ENCODE data around the gene RTCA.
"Not testable (repeated sequence)": the region's sequence is repeated elsewhere in the genome, so short reads cannot be mapped to it uniquely, and the experiment has no call there.

RTCA gene

GRCh38 chr1:100313382-100313781 lies 47.4 kb downstream of the RTCA start:
- no peak for DNase-seq

GRCh38 chr1:100316622-100317021 lies 50.6 kb downstream of the RTCA start:
- DNase-seq, result no peak

DNA sequence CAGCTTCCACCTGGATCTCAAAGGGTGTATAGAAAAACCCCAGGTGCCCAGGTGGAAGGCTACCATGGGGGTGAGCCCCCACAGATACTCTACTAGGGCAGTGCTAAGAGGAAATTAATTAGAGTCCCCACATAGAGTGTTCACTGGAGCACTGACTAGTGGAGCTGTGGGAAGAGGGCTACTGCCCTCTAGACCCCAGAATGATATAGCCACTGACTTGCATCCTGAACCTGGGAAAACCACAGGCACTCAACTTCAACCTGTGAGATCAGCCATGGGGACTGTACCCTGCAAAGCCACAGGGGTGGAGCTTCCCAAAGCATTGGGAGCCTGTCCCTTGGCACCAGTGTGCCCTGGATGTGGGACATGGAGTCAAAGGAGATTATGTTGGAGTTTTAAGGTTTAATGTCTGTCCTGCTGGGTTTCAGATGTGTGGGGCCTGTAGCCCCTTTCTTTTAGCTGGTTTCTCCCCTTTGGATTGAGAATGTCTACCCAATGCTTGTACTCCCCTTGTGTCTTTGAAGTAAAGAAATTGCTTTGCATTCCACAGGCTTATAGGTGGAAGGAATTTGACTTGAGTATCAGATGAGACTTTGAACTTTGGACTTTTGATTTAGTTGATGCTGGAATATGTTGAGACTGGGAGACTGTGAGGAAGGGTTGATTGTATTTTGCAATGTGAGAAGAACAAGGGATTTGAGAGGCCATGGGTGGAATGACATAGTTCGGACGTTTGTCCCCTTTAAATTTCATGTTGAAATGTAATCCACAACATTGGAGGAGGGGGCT lies 54.5 kb downstream of the RTCA start:
- DNase-seq, result no peak

DNA sequence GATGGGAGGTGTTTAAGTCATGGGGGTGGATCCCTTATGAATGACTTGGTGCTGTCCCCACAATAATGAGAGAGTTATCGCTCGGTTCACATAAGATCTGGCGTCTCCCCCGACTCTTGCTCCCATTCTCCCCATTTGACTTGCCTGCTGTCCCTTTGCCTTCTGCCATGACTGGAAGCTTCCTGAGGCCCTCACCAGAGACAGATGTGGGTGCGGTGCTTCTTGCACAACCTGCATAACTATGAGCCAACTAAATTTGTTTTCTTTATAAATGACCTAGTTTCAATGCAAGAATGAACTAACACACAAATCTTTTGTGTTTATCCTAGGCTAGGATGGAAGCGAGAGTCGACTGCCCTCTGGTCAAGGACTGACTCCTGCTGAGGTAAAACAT lies 55.1 kb downstream of the RTCA start:
- no peak for DNase-seq

GRCh38 chr1:100321506-100321905 lies 55.5 kb downstream of the RTCA start:
- DNase-seq, result no peak

DNA sequence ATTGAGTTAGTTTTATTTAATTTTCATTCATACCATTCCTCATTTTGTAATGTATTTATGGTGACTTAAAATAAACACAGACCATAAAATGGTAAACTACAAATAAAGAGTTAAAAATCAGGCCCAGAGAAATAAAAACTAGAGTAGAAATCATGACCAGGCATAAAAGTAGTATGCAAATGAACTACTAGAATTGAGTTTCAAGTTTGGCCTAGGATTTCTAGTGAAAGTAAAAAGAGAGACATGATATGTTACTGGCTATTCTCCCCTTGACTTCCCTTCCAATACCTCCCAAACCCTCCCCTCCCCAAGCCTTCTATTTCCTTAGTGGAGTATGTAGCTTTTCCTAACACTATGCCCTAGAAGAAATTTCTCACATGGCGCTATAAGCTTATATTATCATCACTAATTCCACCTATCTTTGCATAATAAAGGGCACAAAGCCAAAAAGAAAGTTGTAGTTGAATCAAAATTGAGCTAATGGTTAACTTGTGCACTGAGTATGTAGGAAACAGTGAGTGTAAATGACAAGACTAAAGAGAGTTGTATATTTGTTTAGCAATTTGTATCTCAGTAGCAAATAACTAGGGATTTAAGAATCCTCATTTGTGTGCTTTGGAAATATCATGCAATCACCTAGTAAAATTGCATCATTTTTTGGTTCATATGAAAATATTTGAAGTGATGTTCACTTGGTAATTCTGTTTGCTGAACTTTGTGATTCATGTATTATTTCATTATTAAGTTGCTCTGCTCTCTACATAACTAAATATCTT lies 56.6 kb downstream of the RTCA start:
- no peak for DNase-seq

GRCh38 chr1:100323419-100324106 lies 57.5 kb downstream of the RTCA start:
- DNase-seq, result no peak

DNA sequence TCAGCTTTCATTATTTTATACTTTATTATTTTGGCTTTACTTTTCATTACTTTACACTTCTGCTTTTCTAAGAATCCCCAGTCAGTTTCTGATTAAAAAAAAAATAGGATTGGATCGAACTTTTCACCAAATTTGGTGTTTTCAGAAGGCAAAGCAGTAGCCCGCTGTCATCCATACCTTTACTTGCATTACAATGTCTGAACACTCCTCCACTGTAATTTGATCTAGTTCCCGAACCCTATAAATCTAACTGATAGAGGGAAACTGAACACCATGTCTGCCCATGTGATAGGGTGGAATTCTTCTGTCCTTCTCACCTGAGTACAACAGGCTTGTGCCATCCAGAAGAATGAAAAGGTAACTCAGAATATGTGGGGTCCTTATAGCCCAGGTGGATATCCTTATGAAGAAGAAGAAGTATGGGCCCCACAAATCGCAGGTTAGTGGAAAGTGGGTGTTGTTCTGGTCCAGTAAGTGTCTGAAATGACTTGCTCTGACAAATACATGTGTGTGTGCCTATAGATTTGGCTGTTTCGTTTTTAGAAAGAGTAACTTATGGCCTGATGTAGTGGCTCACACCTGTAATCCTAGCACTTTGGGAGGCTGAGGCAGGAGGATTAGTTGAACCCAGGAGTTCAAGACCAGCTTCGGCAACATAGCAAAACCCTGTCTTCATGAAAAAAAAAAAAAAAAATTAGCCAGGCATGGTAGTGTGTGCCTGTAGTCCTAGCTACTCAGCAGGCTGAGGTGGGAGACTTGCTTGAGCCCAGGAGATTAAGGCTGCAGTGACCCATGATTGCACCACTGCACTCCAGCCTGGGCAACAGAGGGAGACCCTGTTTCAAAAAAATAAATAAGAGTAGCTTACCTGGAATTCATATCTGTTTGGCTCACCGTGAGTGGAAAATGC lies 59.7 kb downstream of the RTCA start:
- no peak for DNase-seq

DNA sequence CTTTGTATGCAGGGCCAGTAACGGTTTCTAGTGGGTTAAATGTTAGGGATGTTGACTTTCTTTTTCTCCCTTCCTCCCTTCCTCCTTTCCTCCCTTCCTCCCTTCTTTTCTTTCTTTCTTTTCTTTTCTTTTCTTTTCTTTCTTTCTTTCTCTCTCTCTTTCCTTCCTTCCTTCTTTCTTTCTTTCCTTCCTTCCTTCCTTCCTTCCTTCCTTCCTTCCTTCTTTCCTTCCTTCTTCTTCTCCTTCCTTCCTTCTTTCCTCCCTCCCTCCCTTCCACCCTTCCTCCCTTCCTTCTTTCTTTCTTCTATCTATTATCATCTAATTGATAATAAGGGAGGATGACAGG lies 60.3 kb downstream of the RTCA start:
- not testable (repeated sequence) for DNase-seq

DNA sequence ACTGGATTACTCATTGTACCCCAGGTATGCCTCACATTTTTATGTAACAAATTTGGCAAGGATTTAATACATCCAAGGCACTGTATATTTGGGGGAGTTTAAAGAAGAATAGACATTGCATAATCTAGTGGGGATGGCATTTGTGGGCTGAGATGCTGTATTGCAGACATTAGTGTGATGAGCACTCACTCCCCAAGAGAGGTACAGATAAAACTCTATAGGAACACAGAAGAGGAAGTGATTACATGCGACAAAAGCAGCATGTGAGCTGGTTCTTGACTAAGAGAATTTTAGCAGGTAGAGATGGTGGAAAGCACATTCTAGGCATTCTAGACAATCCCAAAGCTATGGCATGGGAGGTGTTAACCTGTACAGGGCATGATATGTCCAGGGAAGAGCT lies 62.1 kb downstream of the RTCA start:
- no peak for DNase-seq

DNA sequence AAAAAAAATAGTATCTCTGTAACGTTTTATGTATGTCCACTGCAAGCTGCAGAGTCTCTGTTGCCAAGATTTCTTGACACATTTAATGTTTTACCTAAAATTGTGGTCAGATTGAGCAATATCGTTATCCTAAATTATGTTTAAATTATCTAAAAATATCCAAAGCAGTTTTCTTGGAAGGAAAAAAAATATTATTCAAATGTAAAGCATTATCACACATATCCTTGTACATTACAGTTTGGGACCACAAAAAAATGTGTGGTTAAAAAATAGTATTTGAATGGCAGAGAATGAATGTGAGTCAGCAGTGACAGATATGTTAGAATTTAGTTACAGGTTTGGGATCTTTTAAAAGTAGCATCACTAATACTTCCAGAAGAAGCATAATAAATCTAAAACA lies 65.1 kb downstream of the RTCA start:
- DNase-seq, result not testable (repeated sequence)

GRCh38 chr1:100332331-100332730 lies 66.3 kb downstream of the RTCA start:
- no peak for DNase-seq

DNA sequence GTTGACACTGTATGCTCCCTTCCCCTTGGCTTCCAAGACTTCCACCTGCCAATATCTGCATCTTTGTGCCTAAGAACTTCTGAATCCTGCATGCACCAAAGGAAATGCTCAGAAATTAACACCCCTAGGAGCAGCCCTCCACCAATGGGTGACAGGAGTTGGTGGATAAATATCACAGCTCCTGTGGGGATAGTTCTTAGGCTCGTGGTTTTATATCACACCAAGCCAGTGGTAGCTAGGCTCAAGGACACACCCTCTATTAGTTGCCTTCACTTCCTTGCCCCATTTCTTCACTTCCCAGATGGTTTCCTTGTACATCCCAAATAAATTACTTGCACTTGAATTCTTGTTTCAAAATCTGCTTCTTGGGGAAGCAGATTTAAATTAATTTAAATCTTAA lies 69.4 kb downstream of the RTCA start:
- DNase-seq, result no peak

DNA sequence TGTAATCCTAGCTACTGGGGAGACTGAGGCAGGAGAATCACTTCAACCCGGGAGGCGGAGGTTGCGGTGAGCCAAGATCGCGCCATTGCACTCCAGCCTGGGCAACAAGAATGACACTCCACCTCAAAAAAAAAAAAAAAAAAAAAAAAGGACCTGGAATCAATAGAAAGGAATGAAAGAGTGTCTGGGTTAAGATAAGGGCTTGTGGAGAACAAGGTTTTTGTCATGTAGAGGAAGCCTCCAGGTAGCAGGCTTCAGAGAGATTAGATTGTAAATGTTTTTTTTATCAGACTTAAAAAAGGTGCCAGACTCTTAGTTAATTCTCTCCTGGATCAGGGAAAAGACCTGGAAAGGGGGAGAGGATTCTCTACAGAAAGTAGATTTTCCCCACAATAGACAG lies 71.9 kb downstream of the RTCA start:
- not testable (repeated sequence) for DNase-seq

- not testable (repeated sequence) for DNase-seq
Observed at GRCh38 chr1:100339735-100340134, 73.7 kb downstream of the RTCA start.

- no peak for DNase-seq
Observed at GRCh38 chr1:100340494-100340893, 74.5 kb downstream of the RTCA start.

DNA sequence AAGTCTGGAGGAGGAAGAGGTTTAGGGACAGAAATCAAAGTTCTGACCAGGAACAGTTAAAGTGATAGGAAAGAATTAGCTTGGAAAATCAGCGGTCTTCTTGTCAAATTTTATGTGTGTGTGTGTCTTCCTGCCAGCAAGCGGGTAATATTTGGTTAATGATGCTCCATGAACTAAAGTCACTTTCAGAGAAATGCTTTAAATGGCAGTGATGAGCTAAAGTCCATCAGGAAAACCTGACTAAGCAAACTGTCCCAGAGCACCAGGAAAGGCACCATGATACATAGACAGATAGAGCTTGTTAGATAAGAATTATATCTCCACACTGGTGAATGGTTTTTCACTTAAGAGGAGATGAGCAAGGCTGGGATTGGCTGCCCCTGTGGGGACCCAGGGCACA lies 76.3 kb downstream of the RTCA start:
- no peak for DNase-seq
